Suppressor macrophage (primary cell): ENCODE results near the gene ZNF17.

Experiments
- DNase-seq, 4 experiments: peaks; one replicate each; pipeline ENCODE4 v3.0.0-alpha.2; 2020 to 2022

Gene ZNF17

DNA sequence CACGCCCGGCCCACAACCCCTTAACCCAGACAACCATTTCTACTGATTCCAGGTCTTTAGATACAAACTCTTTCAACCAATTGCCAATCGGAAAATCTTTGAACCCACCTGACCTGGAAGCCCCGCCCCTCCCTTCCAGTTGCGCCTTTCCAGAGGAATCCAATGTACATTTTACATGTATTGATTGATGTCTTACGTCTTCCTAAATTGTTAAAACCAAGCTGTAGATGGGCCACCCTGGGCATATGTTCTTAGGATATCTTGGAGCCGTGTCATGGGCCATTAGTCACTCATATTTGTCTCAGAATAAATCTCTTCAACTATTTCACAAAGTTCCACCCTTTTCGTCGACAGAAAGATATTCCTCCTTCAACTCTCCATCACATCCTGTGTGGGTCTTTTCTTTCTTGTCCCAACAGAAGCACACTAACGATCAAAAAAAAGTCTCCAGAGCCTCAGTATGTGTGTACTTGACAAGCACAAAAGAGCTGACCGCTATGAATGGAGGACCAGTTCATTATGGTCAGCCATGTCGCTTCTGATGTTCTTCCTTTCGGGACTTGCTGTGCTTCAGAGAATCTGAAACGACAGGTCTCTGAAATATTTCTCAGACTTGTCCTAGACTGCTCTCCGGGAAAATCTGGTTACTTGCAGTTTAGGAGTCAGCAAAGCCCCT is 23.6 kb downstream of the ZNF17 start:
- no peak for DNase-seq

DNA sequence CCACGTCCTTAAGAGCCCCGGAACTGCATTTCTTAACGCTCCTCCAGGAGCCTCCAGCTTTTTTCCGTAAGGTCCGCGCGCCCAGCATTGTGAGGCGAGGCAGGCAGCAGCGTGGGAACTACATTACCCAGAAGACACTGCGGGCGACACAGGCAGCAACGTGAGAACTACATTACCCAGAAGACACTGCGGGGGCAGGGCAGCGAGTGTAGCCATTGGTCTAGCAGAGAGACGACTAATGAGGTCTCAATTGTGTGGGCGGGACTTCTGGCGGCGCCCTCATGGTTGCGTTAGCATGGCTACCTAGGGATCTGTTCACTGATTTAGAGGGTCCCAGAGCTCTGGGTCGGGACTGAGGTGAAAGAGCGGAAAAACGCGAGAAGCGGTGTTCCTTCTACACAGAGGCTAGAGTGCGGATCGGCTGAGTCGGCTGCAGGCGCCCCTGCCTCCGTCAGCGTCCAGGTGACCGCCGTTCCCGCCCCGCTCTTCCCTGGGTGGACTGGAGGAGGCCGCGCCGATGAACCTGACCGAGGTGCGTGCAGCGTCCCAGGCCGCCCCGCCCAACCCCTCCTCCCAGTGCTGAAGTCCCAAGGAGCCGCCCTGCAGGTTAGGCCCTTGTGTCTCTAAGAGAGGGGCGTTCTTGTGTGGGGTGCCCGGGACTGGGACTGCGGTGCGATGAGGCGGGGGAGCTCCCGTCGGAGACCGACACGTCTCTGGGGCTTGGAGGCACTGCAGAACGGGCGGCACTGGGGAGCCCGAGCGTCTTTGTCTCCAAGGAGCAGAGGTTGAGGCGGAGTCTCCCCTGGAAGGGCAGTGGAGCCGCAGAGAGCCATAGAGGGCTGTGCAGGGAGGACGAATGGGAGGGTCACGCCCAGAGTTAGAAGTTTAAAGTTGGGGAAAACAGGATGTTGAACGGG is 24.4 kb downstream of the ZNF17 start, which contains the start of gene ZNF749:
Gene ZNF749, plus strand, starts transcription at position 264 of the 917 bp plus-strand sequence. Its CDS starts 254 bp downstream, at position 518.
- DNase-seq, result peak; percentile 98 to 99 (median 98)

DNA sequence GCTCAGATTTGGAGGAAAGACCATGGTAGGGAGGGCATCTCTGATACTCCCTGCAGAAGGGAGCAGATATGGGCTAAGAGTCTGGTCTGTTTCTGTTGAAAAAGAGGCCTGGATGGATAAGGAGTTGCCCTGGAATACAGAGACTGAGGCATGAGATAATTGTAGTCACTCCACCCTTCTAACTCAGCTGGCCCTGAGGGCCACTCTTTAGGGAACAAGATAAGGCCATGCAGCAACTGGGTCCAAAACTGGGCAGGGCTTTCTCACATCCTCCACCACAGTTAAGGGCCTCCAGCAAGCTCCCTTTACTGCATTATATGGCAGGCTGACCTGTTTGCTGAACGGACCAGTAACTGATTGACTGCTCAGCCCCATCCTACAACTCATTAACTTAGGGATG is 25.5 kb downstream of the ZNF17 start:
- DNase-seq, result no peak

DNA sequence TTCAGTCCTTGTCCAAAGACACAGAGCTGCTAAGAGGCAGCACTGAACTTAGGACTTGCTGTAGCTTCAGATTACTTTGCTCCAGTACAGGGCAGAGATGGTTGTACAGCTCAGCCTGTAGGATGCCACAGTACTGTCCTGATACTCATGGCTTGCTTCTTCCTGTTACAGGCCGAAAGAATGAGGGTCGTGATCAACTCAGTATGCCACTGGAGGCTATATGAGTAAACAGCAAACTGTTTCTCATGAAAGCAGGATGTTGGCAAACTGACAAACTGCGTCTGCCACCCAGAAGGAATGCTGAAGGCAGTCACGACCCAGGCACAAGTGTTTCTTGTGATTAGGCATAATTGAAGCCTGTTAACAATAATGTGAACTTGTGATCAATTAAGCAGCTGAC is 27.0 kb downstream of the ZNF17 start:
- no peak for DNase-seq

DNA sequence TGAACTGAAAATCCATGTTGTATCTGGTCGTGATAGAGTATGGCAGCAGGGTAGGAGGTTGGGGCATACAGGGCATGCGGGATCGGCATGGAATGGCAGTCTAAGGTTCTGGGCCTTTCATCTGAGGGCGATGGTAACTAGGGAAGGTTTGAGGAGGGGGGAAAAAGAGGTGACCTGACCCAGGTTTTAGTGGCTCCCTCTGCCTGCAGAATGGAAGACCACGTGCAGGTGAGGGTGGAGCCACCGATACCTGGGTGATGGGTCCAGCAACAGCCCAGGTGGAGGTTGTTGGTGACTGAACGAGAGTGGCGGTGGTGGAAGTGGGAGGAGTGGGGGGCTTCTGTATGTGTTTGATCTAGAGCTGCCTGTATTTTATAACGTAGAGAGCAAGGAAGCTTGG is 28.0 kb downstream of the ZNF17 start:
- no peak for DNase-seq

DNA sequence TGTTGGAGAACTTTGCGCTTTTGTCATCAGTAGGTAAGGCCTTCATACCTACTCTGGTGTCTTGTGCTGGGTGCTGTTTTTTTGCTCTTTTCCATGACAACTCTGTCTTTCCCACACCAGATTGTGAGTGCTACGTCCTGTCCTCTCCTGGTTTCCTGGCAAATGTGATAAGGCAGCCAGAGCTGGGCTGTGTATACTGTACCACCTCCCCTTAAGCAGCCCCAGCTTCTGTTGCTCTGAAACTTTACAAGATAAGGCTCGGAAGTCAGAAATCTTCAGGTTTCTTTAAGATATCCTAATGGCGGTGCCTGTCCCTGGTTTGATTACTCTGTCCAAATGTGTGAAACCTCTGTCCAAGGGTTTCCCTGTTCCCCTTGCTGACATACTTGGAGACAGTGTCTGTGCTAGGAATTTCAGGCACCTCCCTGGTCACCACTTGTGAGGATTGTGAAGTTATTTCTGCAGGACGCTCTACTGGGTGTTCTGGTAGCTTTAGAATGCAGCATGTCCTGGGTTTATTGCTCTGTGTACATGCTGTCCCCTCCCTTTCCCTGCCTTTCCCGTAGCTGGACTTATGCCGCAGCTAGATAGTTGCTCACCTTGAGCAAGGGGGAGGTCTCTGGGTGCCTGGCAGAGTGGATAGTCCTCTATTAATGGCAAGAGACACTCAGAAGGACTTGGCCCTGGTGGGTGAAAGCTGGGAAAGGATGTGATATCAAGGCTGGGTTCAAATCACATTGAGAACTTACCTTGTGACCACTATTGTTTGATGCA is 31.2 kb downstream of the ZNF17 start:
- DNase-seq, result no peak

DNA sequence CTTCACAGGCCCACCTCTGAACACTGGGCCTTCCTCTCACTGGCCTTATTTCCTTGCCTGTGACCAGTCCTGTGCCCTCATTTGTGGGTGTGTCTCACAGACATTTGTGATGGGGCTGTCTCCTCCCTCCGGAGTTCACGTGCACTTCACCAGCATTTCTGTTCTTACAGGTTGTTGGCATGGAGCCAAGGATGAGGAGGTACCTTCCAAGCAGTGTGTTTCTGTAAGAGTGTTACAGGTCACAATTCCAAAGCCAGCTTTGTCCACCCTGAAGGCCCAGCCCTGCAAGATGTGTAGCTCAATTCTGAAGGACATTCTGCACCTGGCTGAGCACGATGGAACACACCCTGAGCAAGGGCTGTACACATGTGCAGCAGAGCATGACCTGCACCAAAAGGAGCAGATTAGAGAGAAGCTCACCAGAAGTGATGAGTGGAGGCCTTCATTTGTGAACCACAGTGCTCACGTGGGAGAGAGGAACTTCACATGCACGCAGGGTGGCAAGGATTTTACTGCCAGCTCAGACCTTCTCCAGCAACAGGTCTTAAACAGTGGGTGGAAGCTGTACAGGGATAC is 32.2 kb downstream of the ZNF17 start:
- DNase-seq, result no peak

DNA sequence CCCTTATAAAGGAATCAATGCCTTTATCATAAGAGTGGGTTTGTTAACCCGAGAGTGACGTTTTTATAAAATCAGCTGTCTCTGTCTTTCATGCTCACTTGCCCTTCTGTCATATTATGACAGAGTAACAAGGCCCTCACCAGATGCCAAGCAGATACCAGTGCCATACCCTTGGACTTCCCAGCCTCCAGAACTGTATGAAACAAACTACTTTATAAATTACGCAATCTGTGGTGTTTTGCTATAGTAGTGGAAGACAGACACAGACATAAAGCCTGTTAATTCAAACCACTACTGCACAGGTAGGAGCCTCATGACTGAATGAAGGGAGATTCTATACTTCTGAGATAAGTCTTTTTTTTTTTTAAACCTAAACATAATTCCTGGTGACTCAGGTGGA is 41.3 kb downstream of the ZNF17 start:
- no peak for DNase-seq

DNA sequence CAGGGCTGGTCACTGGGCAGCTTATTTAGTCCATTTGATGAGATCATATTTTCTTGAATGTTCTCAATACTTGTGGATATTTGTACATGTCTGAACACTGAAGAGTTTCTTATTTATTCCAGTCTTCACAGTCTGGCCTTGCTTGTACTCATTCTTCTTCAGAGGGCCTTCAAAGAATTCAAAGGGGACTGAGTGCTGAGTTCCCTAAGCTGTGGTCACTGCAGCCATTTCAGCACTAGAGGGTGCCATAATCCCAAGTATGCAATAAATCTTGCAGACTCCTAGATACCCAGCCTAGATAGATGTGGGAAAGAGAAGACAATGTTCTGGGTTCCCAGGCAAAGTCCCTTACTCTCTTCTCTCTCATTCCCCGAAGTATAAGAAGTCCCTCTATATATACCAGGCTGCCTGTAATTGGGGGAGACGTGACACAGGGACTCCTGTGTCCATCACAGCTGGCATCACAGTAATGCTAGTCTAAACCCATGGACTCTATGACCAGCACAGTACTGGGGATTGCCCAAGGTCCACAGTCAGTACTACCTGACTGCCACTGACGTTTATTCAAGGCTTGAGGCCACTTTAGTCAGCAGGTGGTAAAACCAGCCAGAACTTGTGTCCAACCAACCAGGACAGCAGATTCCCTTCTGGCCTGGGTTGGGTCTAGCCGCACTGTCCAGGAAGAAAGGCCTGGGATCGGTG is 54.9 kb downstream of the ZNF17 start:
- peak; percentile 19 to 55 (median 38) for DNase-seq

DNA sequence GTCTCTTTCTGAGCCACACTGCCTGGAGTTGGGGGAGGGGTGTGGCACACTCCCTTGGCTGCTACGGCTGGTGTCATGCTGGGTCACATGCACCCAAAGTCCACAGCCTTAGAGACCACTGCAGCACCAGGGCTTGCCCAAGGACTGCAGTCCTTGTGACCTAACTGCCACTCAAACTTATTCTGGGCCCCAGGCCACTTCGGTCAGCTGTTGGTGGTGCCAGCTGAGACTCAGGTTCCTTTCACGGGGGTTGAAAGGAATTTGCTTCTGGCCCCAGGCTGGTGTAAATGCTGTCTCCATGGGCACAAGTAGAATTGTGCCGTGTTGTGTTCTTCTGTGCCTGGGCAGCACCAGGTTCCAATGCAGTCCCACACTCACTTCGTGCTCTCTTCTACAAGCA is 55.5 kb downstream of the ZNF17 start:
- no peak for DNase-seq
